Thoracic aorta (tissue), 2 donors: ENCODE results near the gene MYLIP. TPM values are rescaled to one million over a fixed set of nuclear protein-coding genes. Genes with fewer than 3 reads are reported as not detected.

Source experiments
- ATAC-seq: fragments of 150-250 bp; one replicate; pipeline ENCODE4 v1.8.0; 2017; ENCODE audit warnings: low read depth; ENCODE audit not compliant: insufficient number of reproducible peaks, low FRiP score
- DNase-seq: peaks from one replicate; pipeline ENCODE4 v3.0.0-alpha.2; 2020; ENCODE audit warnings: low spot score
- H3K27ac ChIP-seq, 2 donors: fragments of 200-600 bp; sonication (generic); 1 replicate in 1 of 2; 2 replicates in 1 of 2; pipeline ENCODE4 v1.5.1; 2016; ENCODE audit warnings: mild to moderate bottlenecking in 2 of 2, moderate library complexity in 2 of 2
- H3K27me3 ChIP-seq: fragments of 200-600 bp; sonication (generic); replicated peaks from 2 replicates; pipeline ENCODE4 v1.6.0; 2016; ENCODE audit warnings: mild to moderate bottlenecking; ENCODE audit not compliant: insufficient read depth
- H3K36me3 ChIP-seq: fragments of 200-600 bp; sonication (generic); one replicate; pipeline ENCODE4 v1.5.1; 2016
- H3K4me1 ChIP-seq, 2 donors: fragments of 200-600 bp; sonication (generic); 1 replicate in 1 of 2; 2 replicates in 1 of 2; pipeline versions ENCODE4 v1.5.1 to v1.6.0; 2016; ENCODE audit warnings: low read depth in 2 of 2, mild to moderate bottlenecking in 1 of 2; ENCODE audit not compliant: control insufficient read depth in 1 of 2
- H3K4me3 ChIP-seq: fragments of 200-600 bp; sonication (generic); 2 replicates; pipeline ENCODE4 v1.5.1; 2016; ENCODE audit warnings: mild to moderate bottlenecking
- H3K9me3 ChIP-seq: fragments of 200-600 bp; sonication (generic); 2 replicates; pipeline ENCODE4 v1.5.1; 2016
- CTCF ChIP-seq: fragments of 200-600 bp; sonication (generic); IDR thresholded peaks from one replicate; pipeline ENCODE4 v1.5.1; 2019; ENCODE audit warnings: antibody characterized with exemption
- total RNA-seq, 2 donors: library from RNA; depleted of rRNA; stranded (reverse); fragments of >200 nt; gene quantifications; one replicate each; pipeline versions ENCODE4 v1.1.0 to v1.2.3, GENCODE V29; 2016

The MYLIP gene
- total RNA-seq, 2 donors from 2014 or later, result 90.4 to 97.2 TPM

GRCh38 chr6:16187176-16187575 is 58.3 kb downstream of the MYLIP start:
- peaks cover 14 to 56% of the 10 kb centered on the region in 2 donors for H3K4me1 ChIP-seq
- H3K9me3 ChIP-seq, result no peaks in the 10 kb centered on the region
- H3K36me3 ChIP-seq, result no peaks in the 10 kb centered on the region
- peak overlapping the region; percentile 57 to 70 for H3K27ac ChIP-seq
- H3K27me3 ChIP-seq, result no peaks in the 10 kb centered on the region
- TF ChIP-seq CTCF, result no peak
- no peak overlapping the region for H3K4me3 ChIP-seq
- no peak for ATAC-seq
- DNase-seq, result no peak

DNA sequence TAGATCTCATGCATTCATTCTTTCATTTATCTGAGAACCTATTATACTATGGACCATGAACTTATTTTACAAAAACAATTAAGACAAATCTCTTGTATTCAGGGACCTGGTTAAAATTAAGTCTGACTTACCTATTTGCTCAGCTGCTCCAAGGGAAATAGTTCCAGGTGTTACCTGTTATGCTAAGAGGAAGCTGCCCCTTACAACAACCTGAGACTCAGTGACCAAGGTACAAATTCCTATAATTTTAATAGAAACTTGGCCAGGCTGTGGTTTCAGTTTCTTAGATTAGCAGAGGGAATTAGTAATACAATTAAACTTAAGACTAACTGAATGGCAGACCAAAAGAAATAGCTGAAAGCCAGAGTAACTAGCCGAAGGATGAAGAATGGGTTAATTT is 61.3 kb downstream of the MYLIP start:
- H3K27ac ChIP-seq, result peak overlapping the region; percentile 72 to 81
- DNase-seq, result no peak
- no peaks in the 10 kb centered on the region for H3K27me3 ChIP-seq
- H3K4me3 ChIP-seq, result peak overlapping the region; percentile 34
- no peaks in the 10 kb centered on the region for H3K9me3 ChIP-seq
- no peak for TF ChIP-seq CTCF
- H3K4me1 ChIP-seq, result peaks cover 14 to 45% of the 10 kb centered on the region in 2 donors
- ATAC-seq, result no peak
- no peaks in the 10 kb centered on the region for H3K36me3 ChIP-seq

- Histone ChIP-seq H3K4me3 (no peak overlapping the region), H3K4me1 (peaks cover 10 to 40% of the 10 kb centered on the region in 2 donors), H3K27me3 (no peaks in the 10 kb centered on the region), H3K27ac (no peak overlapping the region), H3K36me3 (no peaks in the 10 kb centered on the region), H3K9me3 (no peaks in the 10 kb centered on the region)
- ATAC-seq, result no peak
- no peak for TF ChIP-seq CTCF
- DNase-seq, result no peak
Observed at GRCh38 chr6:16196260-16196983, 67.5 kb downstream of the MYLIP start.

- H3K9me3 ChIP-seq, result no peaks in the 10 kb centered on the region
- no peaks in the 10 kb centered on the region for H3K36me3 ChIP-seq
- peaks cover 5 to 38% of the 10 kb centered on the region in 2 donors for H3K4me1 ChIP-seq
- no peak overlapping the region for H3K27ac ChIP-seq
- DNase-seq, result no peak
- TF ChIP-seq CTCF, result no peak
- H3K27me3 ChIP-seq, result no peaks in the 10 kb centered on the region
- no peak overlapping the region for H3K4me3 ChIP-seq
- ATAC-seq, result no peak
Observed at GRCh38 chr6:16196984-16197546, 68.2 kb downstream of the MYLIP start.

Other genes with a start within 250 kb of the MYLIP start
- 10 to 100 TPM; 17.0 to 62.1 TPM for gene GMPR, start 109.5 kb downstream of the MYLIP start, total RNA-seq